RWPE2 (cell line): ENCODE measurements around the gene ZDHHC8.
"Not testable (repeated sequence)": the region's sequence is repeated elsewhere in the genome, so short reads cannot be mapped to it uniquely, and the experiment has no call there.

ENCODE experiments used
- ATAC-seq: fragments of 200-7000 bp; cut with Tn5 transposase; 3 replicates; pipeline ENCODE4 v1.9.1; 2021; ENCODE audit warnings: low read depth
- DNase-seq: peaks from one replicate; pipeline ENCODE4 v3.0.0-alpha.2; 2020; ENCODE audit warnings: low spot score
- H3K27ac ChIP-seq: fragments of 450-650 bp; 2 replicates; pipeline ENCODE4 v1.5.1; 2017; ENCODE audit warnings: mild to moderate bottlenecking; ENCODE audit not compliant: poor library complexity, severe bottlenecking
- H3K27me3 ChIP-seq: fragments of 250-450 bp; sonication (Bioruptor Pico); 2 replicates; pipeline ENCODE4 v1.5.1; 2021; ENCODE audit warnings: mild to moderate bottlenecking, moderate library complexity; ENCODE audit not compliant: insufficient read depth, poor library complexity, severe bottlenecking
- H3K36me3 ChIP-seq: fragments of 250-450 bp; sonication (Bioruptor Pico); 2 replicates; pipeline ENCODE4 v1.5.1; 2020; ENCODE audit warnings: low read depth, mild to moderate bottlenecking, moderate library complexity
- H3K4me1 ChIP-seq: fragments of 250-450 bp; sonication (Bioruptor Pico); 2 replicates; pipeline ENCODE4 v1.5.1; 2021; ENCODE audit warnings: mild to moderate bottlenecking, moderate library complexity; ENCODE audit not compliant: insufficient read depth, poor library complexity, severe bottlenecking
- H3K4me3 ChIP-seq: fragments of 250-450 bp; sonication (Bioruptor Pico); 2 replicates; pipeline ENCODE4 v1.5.1; 2021; ENCODE audit warnings: mild to moderate bottlenecking, moderate library complexity; ENCODE audit not compliant: severe bottlenecking
- H3K9me3 ChIP-seq: fragments of 250-450 bp; sonication (Bioruptor Pico); 2 replicates; pipeline ENCODE4 v1.5.1; 2021; ENCODE audit warnings: mild to moderate bottlenecking, moderate library complexity; ENCODE audit not compliant: severe bottlenecking
- TF ChIP-seq, protein P1 (sequence below): fragments of 450-650 bp; IDR thresholded peaks from one replicate; pipeline ENCODE4 v1.5.1; 2017; ENCODE audit warnings: mild to moderate bottlenecking, moderate library complexity; ENCODE audit not compliant: poor library complexity, severe bottlenecking

Gene ZDHHC8

DNA sequence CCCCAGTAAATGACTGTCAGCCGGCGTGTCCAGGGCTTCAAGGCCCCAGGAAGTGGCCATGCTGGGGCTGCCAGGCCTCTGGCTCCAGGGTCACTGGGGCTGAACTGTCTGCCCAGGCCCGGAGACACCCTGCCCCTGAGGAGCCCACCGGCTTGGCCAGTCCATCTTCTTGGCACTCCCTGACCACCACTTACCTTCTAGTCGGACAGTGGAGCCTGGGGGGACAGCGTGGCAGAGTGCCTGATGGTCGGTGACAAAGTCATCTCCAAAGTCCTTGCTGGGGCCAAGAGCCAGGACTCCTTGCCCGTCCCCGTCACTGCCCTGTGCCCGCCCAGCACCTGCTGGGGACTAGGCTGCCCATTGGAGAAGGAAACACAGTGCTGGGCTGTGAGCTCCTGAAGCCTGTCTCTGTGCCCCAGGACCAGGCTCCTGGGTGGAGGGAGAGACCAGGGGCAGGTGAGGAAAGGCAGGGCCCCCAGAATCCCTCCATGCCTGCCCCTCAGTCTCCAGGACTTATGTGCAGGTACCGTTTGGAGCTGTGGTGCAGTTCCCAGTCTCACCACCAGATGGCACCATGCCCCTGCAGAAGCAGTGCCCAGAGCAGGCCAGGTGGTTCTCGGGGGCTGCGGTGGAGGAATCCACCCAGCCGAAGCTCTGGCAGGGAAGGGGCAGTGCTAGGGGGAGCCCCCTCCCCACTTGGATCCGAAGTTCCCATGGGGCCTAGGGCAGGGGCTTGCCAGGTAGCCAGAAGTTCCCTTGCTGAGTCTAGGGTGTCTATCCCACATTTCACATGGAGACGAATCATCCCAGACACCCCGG is 25.2 kb downstream of the ZDHHC8 start:
- Histone ChIP-seq H3K4me3 (no peak overlapping the region), H3K4me1 (no peaks in the 10 kb centered on the region), H3K9me3 (no peaks in the 10 kb centered on the region), H3K27me3 (no peaks in the 10 kb centered on the region), H3K27ac (no peak overlapping the region), H3K36me3 (no peaks in the 10 kb centered on the region)
- ATAC-seq (peak; percentile 84), DNase-seq (no peak)
- TF ChIP-seq, protein P1, sequence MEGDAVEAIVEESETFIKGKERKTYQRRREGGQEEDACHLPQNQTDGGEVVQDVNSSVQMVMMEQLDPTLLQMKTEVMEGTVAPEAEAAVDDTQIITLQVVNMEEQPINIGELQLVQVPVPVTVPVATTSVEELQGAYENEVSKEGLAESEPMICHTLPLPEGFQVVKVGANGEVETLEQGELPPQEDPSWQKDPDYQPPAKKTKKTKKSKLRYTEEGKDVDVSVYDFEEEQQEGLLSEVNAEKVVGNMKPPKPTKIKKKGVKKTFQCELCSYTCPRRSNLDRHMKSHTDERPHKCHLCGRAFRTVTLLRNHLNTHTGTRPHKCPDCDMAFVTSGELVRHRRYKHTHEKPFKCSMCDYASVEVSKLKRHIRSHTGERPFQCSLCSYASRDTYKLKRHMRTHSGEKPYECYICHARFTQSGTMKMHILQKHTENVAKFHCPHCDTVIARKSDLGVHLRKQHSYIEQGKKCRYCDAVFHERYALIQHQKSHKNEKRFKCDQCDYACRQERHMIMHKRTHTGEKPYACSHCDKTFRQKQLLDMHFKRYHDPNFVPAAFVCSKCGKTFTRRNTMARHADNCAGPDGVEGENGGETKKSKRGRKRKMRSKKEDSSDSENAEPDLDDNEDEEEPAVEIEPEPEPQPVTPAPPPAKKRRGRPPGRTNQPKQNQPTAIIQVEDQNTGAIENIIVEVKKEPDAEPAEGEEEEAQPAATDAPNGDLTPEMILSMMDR, result peak; percentile 91

DNA sequence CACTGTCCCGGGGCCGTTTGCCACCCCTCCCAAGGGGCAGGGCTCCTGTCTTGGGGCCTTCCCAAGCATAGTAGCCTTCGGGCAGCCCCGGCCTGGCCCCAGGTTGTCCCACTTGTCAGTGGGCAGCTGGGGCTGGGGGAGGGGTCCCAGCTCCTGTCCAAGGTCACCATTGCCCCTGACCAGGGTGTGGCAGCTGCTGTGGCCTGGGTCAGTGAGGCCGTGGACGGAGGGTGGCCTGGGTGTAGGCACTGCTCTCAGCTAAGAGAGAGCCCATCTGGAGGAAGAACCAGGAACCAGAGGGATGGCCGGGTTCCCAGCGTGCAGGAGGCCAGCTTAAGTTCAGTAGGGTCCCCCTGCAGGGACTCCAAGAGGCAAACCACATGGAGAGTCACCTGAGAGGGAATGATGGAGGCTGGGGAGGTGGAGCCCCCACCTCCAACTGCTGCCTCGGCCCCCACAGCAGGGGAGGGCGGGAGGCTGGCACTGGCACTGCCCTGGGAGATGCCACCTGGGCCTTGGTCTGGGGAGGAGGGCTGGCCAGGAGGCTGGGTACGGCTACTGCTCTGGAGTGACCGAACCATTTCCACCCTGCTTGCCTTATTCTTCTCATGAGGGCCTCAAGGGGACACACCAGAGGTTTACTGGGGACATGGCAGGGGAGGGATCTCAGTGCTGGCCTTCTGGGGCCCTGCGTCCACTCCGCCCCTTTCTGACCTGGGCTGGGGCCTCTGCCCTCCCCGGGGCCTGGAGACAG is 26.0 kb downstream of the ZDHHC8 start:
- Histone ChIP-seq H3K9me3 (no peaks in the 10 kb centered on the region), H3K4me1 (no peaks in the 10 kb centered on the region), H3K27me3 (no peaks in the 10 kb centered on the region)

DNA sequence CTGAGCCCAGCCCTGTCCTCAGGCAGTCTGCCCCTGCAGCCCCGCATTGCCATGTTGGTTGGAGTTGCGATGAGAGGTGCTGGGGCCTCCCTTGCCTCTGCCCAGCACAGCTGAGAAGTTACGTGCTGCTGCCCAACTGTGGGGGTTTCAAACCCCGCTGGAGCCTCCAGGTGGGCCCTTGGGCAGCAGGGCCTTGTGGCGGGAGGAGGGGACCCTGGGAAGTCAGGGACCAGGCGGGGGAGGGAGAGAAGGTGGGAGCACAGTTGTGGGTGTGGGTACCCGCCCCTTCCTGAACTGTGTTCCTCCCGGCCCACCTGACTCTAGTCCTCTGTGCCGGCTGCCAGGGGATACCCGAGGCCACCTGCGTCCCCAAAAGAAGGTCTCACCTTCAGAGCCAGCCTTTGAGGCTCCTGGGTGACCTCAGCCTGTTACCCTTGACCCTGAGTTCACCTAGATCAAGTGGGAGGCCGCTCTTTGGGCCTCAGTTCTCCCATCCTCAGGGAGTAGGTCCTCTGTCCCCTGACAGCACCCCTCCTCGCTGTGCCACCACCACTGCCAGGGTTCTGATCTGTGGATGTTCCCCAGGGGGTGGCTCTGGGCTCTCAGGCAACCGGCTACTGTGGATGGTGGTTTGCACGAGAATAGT is 26.9 kb downstream of the ZDHHC8 start:
- H3K27me3 ChIP-seq, result no peaks in the 10 kb centered on the region
- no peak for DNase-seq
- no peak overlapping the region for H3K27ac ChIP-seq
- no peaks in the 10 kb centered on the region for H3K4me1 ChIP-seq
- ATAC-seq, result no peak
- no peaks in the 10 kb centered on the region for H3K36me3 ChIP-seq
- TF ChIP-seq, protein P1, result no peak
- no peak overlapping the region for H3K4me3 ChIP-seq
- no peaks in the 10 kb centered on the region for H3K9me3 ChIP-seq

More for the DNA sequence above, 26.0 kb downstream of the ZDHHC8 start:
- ATAC-seq (no peak; the same call in 2 of the 3 replicates), DNase-seq (no peak)
- TF ChIP-seq, protein P1, result no peak
- no peak overlapping the region for H3K4me3 ChIP-seq
- no peak overlapping the region for H3K27ac ChIP-seq
- H3K36me3 ChIP-seq, result no peaks in the 10 kb centered on the region

DNA sequence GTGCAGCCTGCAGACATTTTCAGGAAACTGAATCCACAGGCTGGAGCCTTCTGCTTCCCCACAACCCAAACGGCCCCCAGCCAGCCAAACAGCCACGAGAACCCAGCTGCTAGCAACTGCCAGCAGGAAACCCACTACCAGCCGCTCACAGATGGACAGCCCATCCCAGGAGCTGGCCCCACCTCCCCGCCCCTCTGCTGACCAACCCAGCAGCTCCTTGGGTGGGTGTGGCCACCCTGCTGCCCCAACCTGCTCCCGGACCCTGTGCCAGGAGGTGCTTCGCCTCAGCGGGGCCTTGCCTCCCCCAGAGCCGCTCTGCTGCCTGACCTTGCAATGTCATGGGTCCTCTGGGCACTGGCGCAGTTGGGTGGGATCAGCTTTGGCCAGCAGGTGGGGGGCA is 27.5 kb downstream of the ZDHHC8 start:
- Histone ChIP-seq H3K27me3 (no peaks in the 10 kb centered on the region), H3K36me3 (no peaks in the 10 kb centered on the region), H3K9me3 (no peaks in the 10 kb centered on the region), H3K4me1 (no peaks in the 10 kb centered on the region), H3K27ac (no peak overlapping the region), H3K4me3 (no peak overlapping the region)
- TF ChIP-seq, protein P1, result no peak
- DNase-seq, result no peak
- ATAC-seq, result no peak

DNA sequence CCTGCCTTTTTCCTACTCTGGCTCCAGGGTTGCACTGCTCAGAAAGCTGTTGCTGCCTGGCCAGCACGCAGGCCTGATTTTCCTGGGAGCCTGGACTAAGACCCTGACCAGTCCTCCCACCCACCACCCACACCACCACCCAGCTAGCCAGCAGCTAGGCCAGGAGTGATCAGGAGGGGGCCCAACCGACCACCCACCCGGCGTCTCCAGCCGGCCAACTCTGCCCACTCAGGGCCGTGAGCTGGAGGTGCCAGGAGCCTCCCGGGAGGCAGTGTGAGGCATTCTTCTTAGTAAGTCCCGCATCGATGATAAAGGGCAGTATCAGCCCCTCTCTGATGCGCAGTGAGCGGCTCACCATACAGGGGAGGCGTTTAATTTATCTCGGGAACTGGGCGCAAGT is 27.9 kb downstream of the ZDHHC8 start:
- not testable (repeated sequence) for H3K9me3 ChIP-seq, H3K27ac ChIP-seq, H3K36me3 ChIP-seq, H3K27me3 ChIP-seq, H3K4me1 ChIP-seq, DNase-seq, H3K4me3 ChIP-seq, ATAC-seq
